HFFc6 (cell line): Measurements from ENCODE around the gene C19orf25. TPM values are rescaled to one million over a fixed set of nuclear protein-coding genes. Genes with fewer than 3 reads are reported as not detected.
"Not testable (repeated sequence)": the region's sequence is repeated elsewhere in the genome, so short reads cannot be mapped to it uniquely, and the experiment has no call there.

Experiments used
- DNase-seq: peaks from one replicate; pipeline ENCODE4 v3.0.0-alpha.2; 2018
- H3K27ac Mint-ChIP-seq: 2 replicates; pipeline ENCODE4 v1.8.0; 2020; ENCODE audit warnings: mild to moderate bottlenecking, mixed read lengths
- H3K27me3 Mint-ChIP-seq: 2 replicates; pipeline ENCODE4 v1.8.0; 2021; ENCODE audit warnings: mild to moderate bottlenecking, moderate library complexity, mixed read lengths; ENCODE audit not compliant: insufficient read depth
- H3K36me3 Mint-ChIP-seq: 2 replicates; pipeline ENCODE4 v1.8.0; 2021; ENCODE audit warnings: low read depth, mixed read lengths
- H3K4me1 Mint-ChIP-seq: 2 replicates; pipeline ENCODE4 v1.8.0; 2020; ENCODE audit warnings: low read depth, mixed read lengths
- H3K4me3 Mint-ChIP-seq: 2 replicates; pipeline ENCODE4 v1.8.0; 2020; ENCODE audit warnings: mild to moderate bottlenecking, moderate library complexity, mixed read lengths
- H3K9me3 Mint-ChIP-seq: 2 replicates; pipeline ENCODE4 v1.8.0; 2020; ENCODE audit warnings: mild to moderate bottlenecking, mixed read lengths
- CTCF ChIP-seq: fragments of 200-600 bp; sonication (generic); IDR thresholded peaks from 2 replicates; pipeline ENCODE4 v1.5.0; 2021; ENCODE audit warnings: antibody characterized with exemption, mild to moderate bottlenecking
- total RNA-seq, 6 experiments: library from RNA; stranded (reverse); fragmentation: NEBNext Ultra II Directional; extraction: Animal tissue kit (Norgen Biotek cat#: 25700); gene quantifications; 2 replicates in 1 of 6; 3 replicates in 5 of 6; pipeline ENCODE4 v1.2.3, GENCODE V29; 2021

C19orf25 gene
- total RNA-seq, 6 experiments from 2014 or later, result 26.7 to 34.8 (median 29.6) TPM

- Mint-ChIP-seq H3K4me3 (peak overlapping the region; percentile 56), H3K36me3 (peaks cover 6% of the 10 kb centered on the region; the same call in 1 of the 2 replicates), H3K4me1 (peaks cover 5% of the 10 kb centered on the region; the same call in 1 of the 2 replicates), H3K27me3 (peaks cover 13% of the 10 kb centered on the region), H3K9me3 (no peaks in the 10 kb centered on the region), H3K27ac (no peak overlapping the region)
- peak; percentile 93 for TF ChIP-seq CTCF
- DNase-seq, result no peak
These were observed 24.3 kb upstream of the C19orf25 start for GRCh38 chr19:1503089-1503924.

GRCh38 chr19:1502433-1503088 lies 23.5 kb upstream of the C19orf25 start:
- TF ChIP-seq CTCF, result no peak
- DNase-seq, result no peak
- Mint-ChIP-seq H3K27me3 (peaks cover 13% of the 10 kb centered on the region), H3K9me3 (no peaks in the 10 kb centered on the region), H3K36me3 (peaks cover 6% of the 10 kb centered on the region; the same call in 1 of the 2 replicates), H3K4me1 (peaks cover under 1% of the 10 kb centered on the region; the same call in 1 of the 2 replicates), H3K27ac (no peak overlapping the region), H3K4me3 (peak overlapping the region; percentile 56)

GRCh38 chr19:1501200-1501595 lies 22.2 kb upstream of the C19orf25 start:
- Mint-ChIP-seq H3K4me1 (no peaks in the 10 kb centered on the region), H3K4me3 (no peak overlapping the region), H3K9me3 (no peaks in the 10 kb centered on the region), H3K27ac (no peak overlapping the region), H3K27me3 (peaks cover 16% of the 10 kb centered on the region), H3K36me3 (peaks cover 6% of the 10 kb centered on the region; the same call in 1 of the 2 replicates)
- DNase-seq, result no peak
- no peak for TF ChIP-seq CTCF

- H3K36me3 Mint-ChIP-seq, H3K4me3 Mint-ChIP-seq, H3K9me3 Mint-ChIP-seq, DNase-seq, H3K4me1 Mint-ChIP-seq, H3K27ac Mint-ChIP-seq: not testable (repeated sequence)
- H3K27me3 Mint-ChIP-seq, result peaks cover 16% of the 10 kb centered on the region
These were observed 20.2 kb upstream of the C19orf25 start for GRCh38 chr19:1499231-1499630.

- Mint-ChIP-seq H3K4me3 (no peak overlapping the region), H3K36me3 (no peaks in the 10 kb centered on the region), H3K9me3 (no peaks in the 10 kb centered on the region)
These were observed 18.7 kb upstream of the C19orf25 start for GRCh38 chr19:1497578-1498235.

More at GRCh38 chr19:1497578-1498235, 18.7 kb upstream of the C19orf25 start:
- TF ChIP-seq CTCF, result no peak
- Mint-ChIP-seq H3K27me3 (peaks cover 13% of the 10 kb centered on the region; the same call in 1 of the 2 replicates), H3K4me1 (no peaks in the 10 kb centered on the region), H3K27ac (no peak overlapping the region)
- no peak for DNase-seq
